ENCODE results near the gene CD52. TPM values are rescaled to one million over a fixed set of nuclear protein-coding genes. Genes with fewer than 3 reads are reported as not detected.
A peak's percentile ranks its signal among the peaks of the same experiment; 100 is the strongest.

Gene CD52
- total RNA-seq, 1 experiment from 2014 or later, result 2.0 TPM

- CTCF ChIA-PET, result interaction anchor here (1.0 to 1.5 kb wide), 2 partner anchors 14 to 42 kb away, joined by 3 read pairs; no protein-coding TSS in a partner anchor
- Histone ChIP-seq H3K9me2 (ENCODE audit: insufficient read depth) (no peaks in the 10 kb centered on the region), H3K4me3 (replicated peaks in 1 of 2; ENCODE audit: low read depth in 1 of 2, low read length in 2 of 2) (no peak overlapping the region), H3K79me2 (ENCODE audit: insufficient read depth, low read length) (no peaks in the 10 kb centered on the region), H3K36me3 (ENCODE audit: control insufficient read depth in 1 of 2, insufficient read depth in 2 of 2, low read length in 2 of 2) (no peaks in the 10 kb centered on the region), H3K27ac (ENCODE audit: low read depth, low read length) (no peak overlapping the region), H3K27me3 (ENCODE audit: insufficient read depth, low read length) (no peaks in the 10 kb centered on the region), H4K20me1 (ENCODE audit: insufficient read depth) (no peaks in the 10 kb centered on the region), H3K4me1 (ENCODE audit: control insufficient read depth in 1 of 2, insufficient read depth in 2 of 2, low read length in 2 of 2) (peaks cover 54 to 59% of the 10 kb centered on the region in 2 experiments), H2AFZ (ENCODE audit: low read depth, low read length, poor library complexity, severe bottlenecking) (no peak overlapping the region), H3K4me2 (ENCODE audit: low read length) (peak overlapping the region; percentile 80), H3K9ac (ENCODE audit: low read length) (no peak overlapping the region), H3K9me3 (ENCODE audit: control insufficient read depth in 1 of 2, insufficient read depth in 1 of 2, low read depth in 1 of 2, low read length in 2 of 2) (no peaks in the 10 kb centered on the region)
- intact Hi-C loops (cut with micrococcal nuclease), result no loop called here
- DNase-seq (ENCODE audit: low read depth, low spot score), result no peak
- BruUV-seq (replicated peaks), result no TSS peak
- POLR2A ChIA-PET, result interaction anchor here (0.7 kb wide), 1 partner anchor 642 kb away, joined by 4 read pairs; no protein-coding TSS in a partner anchor
- RAD21 ChIA-PET (ENCODE audit: low non-redundant PET in 1 of 2, low total read pairs in 2 of 2, uncharacterized antibody in 2 of 2, unreplicated experiment in 2 of 2), result no interaction called here
- ATAC-seq, result no peak
- TF ChIP-seq ELF1 (IDR thresholded peaks at IDR 0.05; ENCODE audit: borderline replicate concordance, low read depth), result no peak
- TF ChIP-seq EZH2 (IDR thresholded peaks at IDR 0.05), result no peak
- TF ChIP-seq EZH2phosphoT487 (IDR thresholded peaks at IDR 0.05; ENCODE audit: borderline replicate concordance), result no peak
- TF ChIP-seq ZFX (IDR thresholded peaks at IDR 0.05), result no peak
- no peak for TF ChIP-seq POLR2A (IDR thresholded peaks at IDR 0.05; ENCODE audit: borderline replicate concordance, extremely low read depth, insufficient read depth, insufficient read length)
- TF ChIP-seq REST (IDR thresholded peaks at IDR 0.05; ENCODE audit: low read depth), result no peak
- TF ChIP-seq POLR2AphosphoS5 (IDR thresholded peaks at IDR 0.05; ENCODE audit: low read depth, low read length), result no peak
- TF ChIP-seq JUND (IDR thresholded peaks at IDR 0.05), result no peak
- TF ChIP-seq ZNF274 (IDR thresholded peaks at IDR 0.05; ENCODE audit: low read depth, low read length), result no peak
- TF ChIP-seq CTCF (IDR thresholded peaks at IDR 0.05 in 2 of 3, conservative IDR thresholded peaks at IDR 0.05 in 1 of 3; ENCODE audit: borderline replicate concordance in 1 of 3, insufficient read depth in 1 of 3, low read depth in 2 of 3, low read length in 2 of 3), result no peak
- TF ChIP-seq EGR1 (IDR thresholded peaks at IDR 0.05; ENCODE audit: low read depth), result no peak
- no peak for TF ChIP-seq FOSL1 (IDR thresholded peaks at IDR 0.05; ENCODE audit: low read depth)
- TF ChIP-seq CEBPB (IDR thresholded peaks at IDR 0.05; ENCODE audit: low read depth), result no peak
- TF ChIP-seq CBX3 (IDR thresholded peaks at IDR 0.05; ENCODE audit: low read depth), result no peak
- no peak for TF ChIP-seq MAX (IDR thresholded peaks at IDR 0.05)
- TF ChIP-seq RAD21 (IDR thresholded peaks at IDR 0.05; ENCODE audit: low read depth), result no peak
- no peak for TF ChIP-seq YY1 (IDR thresholded peaks at IDR 0.05; ENCODE audit: extremely low read depth, insufficient replicate concordance, low read depth, low read length)
- no peak for TF ChIP-seq ZBTB33 (IDR thresholded peaks at IDR 0.05; ENCODE audit: extremely low read depth, insufficient replicate concordance, low read length)
- no peak for TF ChIP-seq SIN3A (IDR thresholded peaks at IDR 0.05; ENCODE audit: low read depth)
- no peak for TF ChIP-seq ATF3 (IDR thresholded peaks at IDR 0.05)
Observed at GRCh38 chr1:26349877-26350244, 32.1 kb downstream of the CD52 start.
